ENCODE measurements around the gene ARHGAP4. TPM values are rescaled to one million over a fixed set of nuclear protein-coding genes. Genes with fewer than 3 reads are reported as not detected.

Gene ARHGAP4
- total and polyA plus RNA-seq, 2 of the 4 experiments (the other 2 are of a cell fraction) = 0.18 to 0.72 TPM

DNA sequence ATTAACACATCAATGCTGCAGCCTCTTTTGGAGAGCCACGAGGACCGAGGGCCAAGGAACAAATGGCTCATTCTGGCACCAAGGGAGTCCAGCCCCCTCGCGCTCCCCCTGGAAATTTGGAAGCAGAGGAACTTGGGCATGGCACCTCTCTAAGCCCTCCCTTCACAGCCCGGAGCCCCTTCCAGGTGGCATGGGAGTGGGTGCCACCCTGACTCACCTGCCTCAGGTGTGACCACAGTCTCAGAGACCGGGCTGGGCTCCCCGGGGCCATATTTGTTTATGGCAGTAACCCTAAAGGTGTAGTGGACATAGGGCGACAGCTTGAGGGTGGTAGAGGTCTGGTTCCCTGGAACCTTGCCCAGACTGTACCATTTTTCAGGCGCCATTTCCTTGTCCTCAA, 58.9 kb downstream of the ARHGAP4 start:
- no peak overlapping the region for H2BK120ac ChIP-seq (ENCODE audit: low read depth, low read length)
- H3K79me1 ChIP-seq (ENCODE audit: low read depth in 1 of 2, low read length in 2 of 2) = no peaks in the 10 kb centered on the region
- H3K9me3 ChIP-seq (ENCODE audit: control insufficient read depth, insufficient read depth, low read length) = peaks cover 7% of the 10 kb centered on the region
- H3K56ac ChIP-seq (ENCODE audit: extremely low read depth, insufficient read depth, low read length) = no peak overlapping the region
- dilution Hi-C loops (cut with HindIII; ENCODE audit: low sequenced_read_pairs, unreplicated experiment) (no loop called here), in situ Hi-C loops (cut with MboI; ENCODE audit: low sequenced_read_pairs) (no loop called here), intact Hi-C loops (cut with micrococcal nuclease) (no loop called here)
- TF ChIP-seq, protein P1, sequence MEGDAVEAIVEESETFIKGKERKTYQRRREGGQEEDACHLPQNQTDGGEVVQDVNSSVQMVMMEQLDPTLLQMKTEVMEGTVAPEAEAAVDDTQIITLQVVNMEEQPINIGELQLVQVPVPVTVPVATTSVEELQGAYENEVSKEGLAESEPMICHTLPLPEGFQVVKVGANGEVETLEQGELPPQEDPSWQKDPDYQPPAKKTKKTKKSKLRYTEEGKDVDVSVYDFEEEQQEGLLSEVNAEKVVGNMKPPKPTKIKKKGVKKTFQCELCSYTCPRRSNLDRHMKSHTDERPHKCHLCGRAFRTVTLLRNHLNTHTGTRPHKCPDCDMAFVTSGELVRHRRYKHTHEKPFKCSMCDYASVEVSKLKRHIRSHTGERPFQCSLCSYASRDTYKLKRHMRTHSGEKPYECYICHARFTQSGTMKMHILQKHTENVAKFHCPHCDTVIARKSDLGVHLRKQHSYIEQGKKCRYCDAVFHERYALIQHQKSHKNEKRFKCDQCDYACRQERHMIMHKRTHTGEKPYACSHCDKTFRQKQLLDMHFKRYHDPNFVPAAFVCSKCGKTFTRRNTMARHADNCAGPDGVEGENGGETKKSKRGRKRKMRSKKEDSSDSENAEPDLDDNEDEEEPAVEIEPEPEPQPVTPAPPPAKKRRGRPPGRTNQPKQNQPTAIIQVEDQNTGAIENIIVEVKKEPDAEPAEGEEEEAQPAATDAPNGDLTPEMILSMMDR (conservative IDR thresholded peaks at IDR 0.05; ENCODE audit: low read depth, low read length) = no peak
- no peak for TF ChIP-seq MAFK (IDR thresholded peaks at IDR 0.05; ENCODE audit: low read depth, low read length)
- TF ChIP-seq NFE2L2 (IDR thresholded peaks at IDR 0.05; ENCODE audit: low read depth, low read length) = no peak
- no peak for TF ChIP-seq CEBPB (IDR thresholded peaks at IDR 0.05; ENCODE audit: low read depth, low read length)
- TF ChIP-seq RAD21 (IDR thresholded peaks at IDR 0.05; ENCODE audit: low read length) = no peak
- no peak for TF ChIP-seq SMC3 (IDR thresholded peaks at IDR 0.05; ENCODE audit: low read depth, low read length)
- TF ChIP-seq FOS (IDR thresholded peaks at IDR 0.05; ENCODE audit: low read depth, low read length) = no peak
- TF ChIP-seq, protein P2, sequence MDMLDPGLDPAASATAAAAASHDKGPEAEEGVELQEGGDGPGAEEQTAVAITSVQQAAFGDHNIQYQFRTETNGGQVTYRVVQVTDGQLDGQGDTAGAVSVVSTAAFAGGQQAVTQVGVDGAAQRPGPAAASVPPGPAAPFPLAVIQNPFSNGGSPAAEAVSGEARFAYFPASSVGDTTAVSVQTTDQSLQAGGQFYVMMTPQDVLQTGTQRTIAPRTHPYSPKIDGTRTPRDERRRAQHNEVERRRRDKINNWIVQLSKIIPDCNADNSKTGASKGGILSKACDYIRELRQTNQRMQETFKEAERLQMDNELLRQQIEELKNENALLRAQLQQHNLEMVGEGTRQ (IDR thresholded peaks at IDR 0.05; ENCODE audit: low read depth, low read length) = no peak
- no peak for TF ChIP-seq MAZ (IDR thresholded peaks at IDR 0.05; ENCODE audit: borderline replicate concordance, low read depth, low read length)
- no peak for TF ChIP-seq CHD1 (IDR thresholded peaks at IDR 0.05; ENCODE audit: low read depth, low read length)
- no peak overlapping the region for H3K9ac ChIP-seq (ENCODE audit: low read depth, low read length)
- no peak overlapping the region for H3K14ac ChIP-seq (replicated peaks; ENCODE audit: low read depth, low read length)
- no peak overlapping the region for H2AK5ac ChIP-seq (ENCODE audit: low read depth, low read length)
- no peak overlapping the region for H4K91ac ChIP-seq (ENCODE audit: insufficient read depth, low read depth, low read length)
- BruUV-seq (replicated peaks) = no TSS peak
- H4K20me1 ChIP-seq (ENCODE audit: insufficient read depth, low read length) = no peaks in the 10 kb centered on the region
- no peak overlapping the region for H3K4me3 ChIP-seq (ENCODE audit: insufficient read depth, low read depth, low read length)
- WGBS, 2 experiments (ENCODE audit: extremely low coverage in 2 of 2, insufficient read length in 1 of 2) = 80% methylated on average over 1 of the region's 9 CpGs; no CpG with 5 or more reads in 1 of the 2 experiments
- no peak overlapping the region for H2AK9ac ChIP-seq (replicated peaks; ENCODE audit: low read depth, low read length, poor library complexity)
- ChIA-PET CTCF (no interaction called here), POLR2A (ENCODE audit: unreplicated experiment) (no interaction called here)
- no peak overlapping the region for H3K27ac ChIP-seq (ENCODE audit: insufficient read depth, low read length)
- no peaks in the 10 kb centered on the region for H3K9me1 ChIP-seq (ENCODE audit: insufficient read depth, low read length)
- no peaks in the 10 kb centered on the region for H3K4me1 ChIP-seq (ENCODE audit: control insufficient read depth, insufficient read depth, low read length)
- no peak overlapping the region for H3K4me2 ChIP-seq (ENCODE audit: low read depth, low read length)
- no peaks in the 10 kb centered on the region for H3K36me3 ChIP-seq (ENCODE audit: control insufficient read depth, insufficient read depth, low read length)
- H4K8ac ChIP-seq (ENCODE audit: low read depth in 2 of 2, low read length in 2 of 2) = no peak overlapping the region
- H4K5ac ChIP-seq (ENCODE audit: low read depth, low read length) = no peak overlapping the region
- H2AFZ ChIP-seq (replicated peaks; ENCODE audit: low read length, poor library complexity) = no peak overlapping the region
- ATAC-seq (ENCODE audit: low read depth) (no peak), DNase-seq (no peak)
- no peak overlapping the region for H3K18ac ChIP-seq (ENCODE audit: low read depth, low read length)
- no peak overlapping the region for H2BK5ac ChIP-seq (ENCODE audit: low read depth, low read length, poor library complexity, severe bottlenecking)
- no peak overlapping the region for H2BK15ac ChIP-seq (ENCODE audit: low read depth, low read length)
- H2BK20ac ChIP-seq (ENCODE audit: low read depth, low read length) = no peak overlapping the region
- no peak overlapping the region for H3K23ac ChIP-seq (ENCODE audit: low read depth, low read length)
- peaks cover 20% of the 10 kb centered on the region for H3K27me3 ChIP-seq (ENCODE audit: control insufficient read depth, insufficient read depth, low read length)
- no peak overlapping the region for H3K4ac ChIP-seq (ENCODE audit: low read depth, low read length)

All from IMR-90 (cell line).